Glomerular visceral epithelial cell (primary cell): ENCODE data around the gene PCDHGB1.
"Not testable (repeated sequence)": the region's sequence is repeated elsewhere in the genome, so short reads cannot be mapped to it uniquely, and the experiment has no call there.

ENCODE experiments used
- DNase-seq: peaks from one replicate; pipeline ENCODE4 v3.0.0-alpha.2; 2016; ENCODE audit errors: extremely low spot score

PCDHGB1 gene

DNA sequence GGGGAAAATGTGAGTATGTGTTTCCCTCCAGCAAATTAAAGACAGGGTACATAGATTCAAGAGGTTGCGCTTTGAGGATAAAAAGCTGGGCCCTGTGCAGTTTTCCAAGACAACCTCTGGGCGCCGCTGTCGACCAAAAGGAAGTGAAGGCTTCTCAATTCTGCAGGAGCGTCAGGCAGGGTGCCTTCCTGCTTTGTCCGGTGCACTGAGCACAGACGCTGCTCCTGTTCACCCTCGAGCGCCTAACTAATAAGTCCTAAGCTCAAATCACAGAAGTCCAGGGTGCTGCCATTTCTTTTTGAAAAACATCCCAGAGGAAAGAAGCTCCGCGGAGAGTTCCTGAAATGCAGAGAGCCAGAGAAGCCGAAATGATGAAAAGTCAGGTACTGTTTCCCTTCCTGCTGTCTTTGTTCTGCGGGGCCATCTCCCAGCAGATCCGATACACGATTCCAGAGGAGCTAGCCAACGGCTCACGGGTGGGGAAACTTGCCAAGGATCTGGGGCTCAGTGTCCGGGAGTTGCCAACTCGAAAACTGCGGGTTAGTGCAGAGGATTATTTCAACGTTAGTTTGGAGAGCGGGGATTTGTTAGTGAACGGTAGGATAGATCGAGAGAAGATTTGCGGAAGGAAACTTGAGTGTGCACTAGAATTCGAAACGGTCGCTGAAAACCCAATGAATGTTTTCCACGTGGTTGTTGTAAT, at the start of gene PCDHGB1:
Gene PCDHGB1, plus strand, starts transcription at position 183 of the 703 bp plus-strand sequence. Its CDS starts 162 bp downstream, at position 345.
- DNase-seq = peak; percentile 59

DNA sequence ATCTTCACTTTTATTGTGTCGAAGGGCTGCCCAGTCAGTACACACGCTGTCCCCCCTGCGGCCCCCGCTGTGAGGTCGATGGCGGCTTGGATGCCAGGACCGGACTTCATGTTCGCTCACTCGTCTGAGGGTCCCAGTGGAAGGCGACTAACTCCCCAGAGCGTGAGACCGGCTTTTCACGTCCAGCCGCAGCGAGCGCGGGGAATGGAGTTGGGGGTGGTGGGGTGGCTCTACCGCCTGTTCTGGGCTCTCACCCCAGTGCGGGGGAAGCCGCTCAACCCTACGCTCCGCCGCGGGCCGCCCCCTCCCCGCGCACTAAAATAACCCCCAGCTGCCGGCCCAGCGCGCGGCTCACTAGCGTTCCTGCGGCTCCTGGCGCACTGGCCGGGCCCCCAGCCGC, 46.1 kb upstream of the PCDHGB1 start, which contains the start of gene SLC25A2:
Gene SLC25A2, minus strand, starts transcription at position 294 of the 400 bp plus-strand sequence. Its CDS starts 184 bp downstream, at position 110.
- DNase-seq = no peak

DNA sequence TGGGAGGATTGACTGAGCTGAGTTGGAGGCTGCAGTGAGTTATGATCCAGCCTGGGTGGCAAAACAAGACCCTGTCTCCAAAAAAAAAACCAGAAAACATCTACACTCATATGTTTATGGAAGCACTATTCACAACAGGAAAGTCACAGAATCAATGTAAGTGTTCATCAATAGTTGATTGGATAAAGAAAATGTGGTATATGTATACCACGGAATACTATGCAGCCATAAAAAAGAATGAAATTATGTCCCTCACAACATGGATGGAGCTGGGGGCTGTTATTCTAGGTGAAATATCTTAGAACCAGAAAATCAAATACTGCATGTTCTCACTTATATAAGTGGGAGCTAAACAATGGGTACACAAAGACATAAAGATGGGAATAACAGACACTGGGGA, 43.3 kb upstream of the PCDHGB1 start:
- DNase-seq = no peak

DNA sequence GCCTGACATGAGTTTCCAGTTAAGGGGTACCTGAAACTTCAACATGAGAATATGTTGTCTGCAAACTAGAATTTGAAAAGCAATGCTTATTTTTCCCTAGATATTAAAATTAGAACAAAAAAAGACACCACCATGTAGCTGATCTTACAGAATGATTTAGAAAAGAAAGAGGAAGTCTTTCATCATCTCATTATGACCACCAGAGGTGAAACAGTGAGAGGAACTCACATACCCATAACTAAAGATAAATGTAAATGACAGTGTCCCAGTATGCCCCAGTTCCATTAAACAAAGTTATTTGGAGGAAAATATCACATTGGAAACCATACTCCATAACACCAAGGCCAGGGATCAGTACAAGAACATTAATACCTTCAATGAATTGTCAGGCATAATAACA, 36.2 kb upstream of the PCDHGB1 start:
- no peak for DNase-seq

DNA sequence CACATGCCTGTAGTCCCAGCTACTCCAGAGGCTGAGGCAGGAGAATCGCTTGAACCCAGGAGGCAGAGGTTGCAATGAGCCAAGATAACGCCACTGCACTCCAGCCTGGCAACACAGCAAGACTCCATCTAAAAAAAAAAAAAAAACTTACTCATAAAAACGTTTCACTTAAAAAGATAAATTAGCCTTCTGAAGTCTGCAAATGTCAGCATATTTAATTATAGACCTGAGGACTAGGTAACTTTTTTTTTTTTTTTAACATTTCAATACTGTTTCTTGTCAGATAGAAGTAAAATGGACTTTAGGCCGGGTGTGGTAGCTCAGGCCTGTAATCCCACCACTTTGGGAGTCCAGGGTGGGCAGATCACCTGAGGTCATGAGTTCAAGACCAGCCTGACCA, 32.9 kb upstream of the PCDHGB1 start:
- not testable (repeated sequence) for DNase-seq

DNA sequence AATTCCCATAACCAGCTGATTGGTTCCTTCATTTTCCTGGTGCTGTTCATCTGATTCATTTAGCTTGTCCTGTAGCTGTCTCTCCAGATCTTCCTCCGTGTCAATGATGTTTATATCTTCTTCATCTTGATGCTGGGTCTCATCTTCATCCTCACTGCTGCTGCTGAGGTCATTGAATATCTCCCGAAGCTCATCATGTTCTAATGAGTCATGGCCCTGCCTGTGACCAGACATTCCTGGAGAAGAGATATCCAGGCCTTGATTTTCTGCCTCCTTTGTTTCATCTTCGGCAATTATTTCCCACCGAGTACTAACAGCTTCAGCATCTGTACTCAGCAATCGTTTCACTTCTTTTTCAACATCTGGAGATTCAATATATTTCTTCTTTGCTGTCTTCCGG, 30.7 kb upstream of the PCDHGB1 start:
- DNase-seq = peak; percentile 12

DNA sequence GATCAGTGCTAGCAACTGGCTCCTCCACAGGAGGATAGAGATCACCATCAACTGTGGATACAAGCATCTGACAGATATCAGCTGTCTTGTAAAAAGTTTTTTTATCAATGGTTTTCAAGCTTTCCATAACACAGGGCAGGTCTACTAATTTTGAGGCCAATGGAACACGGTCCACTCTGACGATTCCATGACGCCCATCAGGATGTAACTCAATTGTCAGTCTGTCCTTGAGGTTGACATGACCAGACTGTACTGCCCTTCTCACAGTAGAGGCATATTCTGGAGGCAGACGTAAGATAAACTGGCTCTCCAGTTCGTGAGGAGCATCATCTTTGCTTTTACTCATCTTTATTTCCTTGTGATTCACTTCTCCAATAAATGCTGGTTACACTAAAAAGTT, 30.2 kb upstream of the PCDHGB1 start:
- no peak for DNase-seq

DNA sequence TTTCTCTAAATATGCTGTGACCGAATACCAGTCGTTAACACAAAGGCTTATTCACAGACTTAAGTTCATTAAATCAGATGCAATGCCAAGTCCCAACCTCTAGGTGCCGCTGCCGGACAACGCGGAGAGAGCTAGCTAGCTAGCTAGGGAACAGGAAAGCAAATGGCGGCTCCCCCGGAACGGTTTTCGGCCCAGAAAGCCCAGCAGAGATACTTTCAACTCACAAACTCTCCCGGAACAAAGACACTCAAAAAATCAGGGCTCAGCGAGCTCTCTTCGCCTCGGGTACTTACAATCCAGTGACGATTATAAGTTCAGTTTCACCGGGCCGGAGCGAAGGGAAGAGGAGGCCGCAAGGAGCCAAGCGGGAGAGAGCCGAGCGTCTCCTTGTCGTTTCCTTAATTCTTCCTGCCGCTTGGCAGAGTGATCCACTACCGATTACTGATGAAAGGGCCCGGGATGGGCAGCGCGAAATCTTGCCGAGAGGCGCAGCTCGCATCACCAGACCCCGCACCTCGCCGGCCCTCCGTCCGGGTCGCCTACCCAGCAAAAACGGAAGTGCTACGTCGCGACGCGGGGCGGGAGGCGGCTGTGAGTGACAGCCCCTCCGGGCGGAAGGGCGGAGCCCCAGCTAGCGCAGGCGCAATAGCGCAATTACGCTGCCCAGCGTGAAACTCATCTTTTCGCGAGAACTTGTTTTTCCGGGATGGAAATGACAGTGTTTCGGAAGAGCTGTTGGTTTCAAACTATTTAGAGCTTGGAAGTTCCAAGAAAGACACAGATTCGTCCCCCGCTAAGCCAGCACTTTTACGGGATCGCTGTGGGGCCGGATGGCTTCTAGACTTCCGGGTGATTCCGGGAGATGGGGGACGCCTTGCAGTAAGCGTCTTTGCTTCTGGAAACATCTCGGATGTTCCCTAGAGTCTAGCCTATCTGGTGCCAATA, 29.4 kb upstream of the PCDHGB1 start, which contains the start of gene TAF7:
Gene TAF7, minus strand, starts transcription at position 560 of the 945 bp plus-strand sequence. CDS start 740 bp downstream, outside the sequence.
- peak; percentile 96 for DNase-seq

DNA sequence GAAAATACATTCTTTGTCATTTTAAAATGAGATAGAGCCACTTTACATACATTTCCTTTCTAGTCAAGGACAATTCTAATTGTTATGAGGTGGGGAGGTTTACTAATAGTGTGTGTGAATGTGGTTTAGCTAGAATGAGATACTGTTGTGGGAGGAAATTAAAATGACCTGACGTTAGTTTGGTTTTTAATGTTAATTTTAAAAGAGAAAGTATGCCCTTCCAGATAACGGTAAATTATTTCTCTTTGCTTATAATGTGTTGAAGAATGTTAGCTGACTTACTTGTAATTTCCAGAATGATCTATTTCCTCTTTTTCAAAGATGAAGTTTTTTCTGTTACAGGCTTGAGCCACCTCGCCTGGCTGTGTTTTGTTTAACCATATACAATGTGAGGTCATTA, 27.6 kb upstream of the PCDHGB1 start:
- no peak for DNase-seq

DNA sequence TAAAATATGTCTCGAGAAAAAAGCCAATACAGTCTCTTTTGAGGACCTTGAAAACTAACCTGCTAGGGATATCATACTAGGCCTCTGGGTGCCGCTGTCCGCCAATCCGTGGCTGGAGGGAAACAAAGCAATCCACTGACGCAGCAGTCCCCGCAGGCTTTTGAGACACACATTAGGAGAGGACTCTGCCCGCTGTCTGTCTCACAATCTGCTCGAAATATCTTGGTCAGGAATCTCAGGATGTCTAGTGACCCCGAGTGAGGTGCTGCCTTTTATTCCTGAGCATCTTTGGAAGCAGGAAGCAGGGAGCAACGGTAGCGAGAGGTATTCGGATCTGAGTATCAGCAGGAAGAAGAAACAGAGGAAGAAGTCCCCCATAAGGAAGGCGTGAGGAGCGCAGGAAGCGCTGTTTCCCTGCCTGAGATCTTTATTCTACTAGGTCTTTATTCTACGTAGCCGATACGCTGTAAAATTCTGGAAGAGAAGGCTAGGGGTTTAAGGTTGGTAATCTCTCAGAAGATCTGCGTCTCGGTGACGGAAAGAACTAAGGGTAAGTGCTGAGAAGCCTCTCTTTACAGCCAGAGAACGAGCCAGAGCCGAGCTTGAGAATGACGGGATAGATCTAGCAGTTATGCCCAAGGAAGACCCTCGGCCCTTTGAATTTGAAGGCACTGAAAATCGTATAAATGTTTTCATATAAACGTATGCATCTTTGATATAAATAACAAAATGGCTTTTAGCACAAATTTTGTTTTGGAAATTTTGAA, 23.6 kb upstream of the PCDHGB1 start:
- DNase-seq = peak; percentile 40

DNA sequence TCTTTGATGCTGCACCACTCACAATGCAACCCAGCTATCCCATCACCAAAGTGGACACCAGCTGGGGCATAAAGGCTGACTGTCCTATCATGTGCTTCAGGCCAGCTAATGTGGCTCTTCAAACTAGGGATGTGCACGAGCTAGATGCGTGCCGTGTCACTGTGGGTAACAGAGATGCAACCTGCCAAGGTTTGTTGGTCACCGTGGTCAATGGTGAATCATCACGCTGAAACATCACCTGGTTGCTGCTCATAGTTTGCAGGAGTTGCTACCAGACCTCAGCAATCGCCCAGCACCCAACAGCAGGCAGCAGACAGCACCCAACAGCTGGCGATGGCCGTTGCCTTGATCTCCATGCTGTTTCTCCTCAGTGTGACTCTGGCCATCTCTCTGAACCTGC, 21.7 kb upstream of the PCDHGB1 start:
- DNase-seq = peak; percentile 51

DNA sequence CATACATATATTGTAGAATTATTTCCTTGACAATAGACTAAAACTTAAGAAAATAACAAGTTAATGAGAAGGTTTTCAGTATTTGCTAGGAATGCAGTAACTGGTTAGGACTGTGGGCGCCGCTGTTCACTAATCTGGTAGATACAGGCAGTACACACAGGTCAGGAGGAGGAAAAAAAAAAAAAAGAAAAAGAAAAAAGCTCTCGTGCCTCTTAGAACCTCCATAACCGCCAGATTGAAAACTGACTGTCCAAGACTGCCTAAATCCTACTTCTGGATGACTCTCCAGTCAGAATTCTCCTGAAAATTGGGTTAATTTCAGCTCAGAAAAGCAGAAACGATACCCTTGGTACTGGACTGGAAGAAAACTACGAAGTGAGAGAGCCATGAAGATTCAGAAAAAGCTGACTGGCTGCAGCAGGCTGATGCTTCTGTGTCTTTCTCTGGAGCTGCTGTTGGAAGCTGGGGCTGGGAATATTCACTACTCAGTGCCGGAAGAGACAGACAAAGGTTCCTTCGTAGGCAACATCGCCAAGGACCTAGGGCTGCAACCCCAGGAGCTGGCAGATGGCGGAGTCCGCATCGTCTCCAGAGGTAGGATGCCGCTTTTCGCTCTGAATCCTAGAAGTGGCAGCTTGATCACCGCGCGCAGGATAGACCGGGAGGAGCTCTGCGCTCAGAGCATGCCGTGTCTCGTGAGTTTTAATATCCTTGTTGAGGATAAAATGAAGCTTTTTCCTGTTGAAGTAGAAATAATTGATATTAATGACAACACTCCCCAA, 19.4 kb upstream of the PCDHGB1 start, which contains the start of gene PCDHGA1:
Gene PCDHGA1, plus strand, starts transcription at position 216 of the 782 bp plus-strand sequence.
- DNase-seq = peak; percentile 19

DNA sequence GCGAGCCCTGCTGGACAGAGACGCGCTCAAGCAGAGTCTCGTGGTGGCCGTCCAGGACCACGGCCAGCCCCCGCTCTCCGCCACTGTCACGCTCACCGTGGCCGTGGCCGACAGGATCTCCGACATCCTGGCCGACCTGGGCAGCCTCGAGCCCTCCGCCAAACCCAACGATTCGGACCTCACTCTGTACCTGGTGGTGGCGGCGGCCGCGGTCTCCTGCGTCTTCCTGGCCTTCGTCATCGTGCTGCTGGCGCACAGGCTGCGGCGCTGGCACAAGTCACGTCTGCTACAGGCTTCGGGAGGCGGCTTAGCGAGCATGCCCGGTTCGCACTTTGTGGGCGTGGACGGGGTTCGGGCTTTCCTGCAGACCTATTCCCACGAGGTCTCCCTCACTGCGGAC, 17.3 kb upstream of the PCDHGB1 start:
- DNase-seq = not testable (repeated sequence)

DNA sequence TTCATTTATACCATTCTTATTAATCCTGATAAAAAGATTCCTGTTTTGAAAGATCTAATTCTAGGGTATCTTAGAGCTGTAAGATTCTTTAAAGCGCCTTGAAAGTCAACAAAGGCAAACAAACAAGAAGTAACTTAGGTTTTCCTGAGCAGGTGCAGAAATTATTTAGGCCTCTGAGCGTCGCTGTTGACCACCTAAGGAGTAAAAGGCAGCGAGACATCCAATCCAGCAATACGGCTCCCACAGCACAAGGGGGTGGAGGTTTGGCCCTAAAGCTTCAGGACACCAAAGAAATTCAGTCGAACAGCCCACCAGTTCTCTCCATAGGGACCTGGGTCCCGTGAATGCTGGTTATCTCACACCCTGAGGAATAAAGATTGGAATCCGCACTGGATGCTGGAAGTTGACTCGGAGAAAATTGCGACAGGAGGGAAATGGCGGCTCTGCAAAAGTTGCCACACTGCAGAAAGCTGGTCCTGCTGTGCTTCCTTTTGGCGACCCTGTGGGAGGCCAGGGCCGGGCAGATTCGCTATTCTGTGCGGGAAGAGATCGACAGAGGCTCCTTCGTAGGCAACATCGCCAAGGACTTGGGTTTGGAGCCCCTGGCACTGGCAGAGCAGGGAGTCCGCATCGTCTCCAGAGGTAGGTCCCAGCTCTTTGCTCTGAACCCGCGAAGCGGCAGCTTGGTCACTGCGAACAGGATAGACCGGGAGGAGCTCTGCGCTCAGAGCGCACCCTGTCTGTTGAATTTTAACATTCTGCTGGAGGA, 11.2 kb upstream of the PCDHGB1 start, which contains the start of gene PCDHGA2:
Gene PCDHGA2, plus strand, starts transcription at position 223 of the 769 bp plus-strand sequence.
- peak; percentile 28 for DNase-seq

DNA sequence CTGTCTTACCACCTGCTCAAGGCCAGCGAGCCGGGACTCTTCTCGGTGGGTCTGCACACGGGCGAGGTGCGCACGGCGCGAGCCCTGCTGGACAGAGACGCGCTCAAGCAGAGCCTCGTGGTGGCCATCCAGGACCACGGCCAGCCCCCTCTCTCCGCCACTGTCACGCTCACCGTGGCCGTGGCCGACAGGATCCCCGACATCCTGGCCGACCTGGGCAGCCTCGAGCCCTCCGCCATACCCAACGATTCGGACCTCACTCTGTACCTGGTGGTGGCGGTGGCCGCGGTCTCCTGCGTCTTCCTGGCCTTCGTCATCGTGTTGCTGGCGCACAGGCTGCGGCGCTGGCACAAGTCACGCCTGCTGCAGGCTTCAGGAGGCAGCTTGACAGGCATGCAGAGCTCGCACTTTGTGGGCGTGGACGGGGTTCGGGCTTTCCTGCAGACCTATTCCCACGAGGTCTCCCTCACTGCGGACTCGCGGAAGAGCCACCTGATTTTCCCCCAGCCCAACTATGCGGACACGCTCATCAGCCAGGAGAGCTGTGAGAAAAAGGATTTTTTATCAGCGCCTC, 9.0 kb upstream of the PCDHGB1 start:
- not testable (repeated sequence) for DNase-seq

DNA sequence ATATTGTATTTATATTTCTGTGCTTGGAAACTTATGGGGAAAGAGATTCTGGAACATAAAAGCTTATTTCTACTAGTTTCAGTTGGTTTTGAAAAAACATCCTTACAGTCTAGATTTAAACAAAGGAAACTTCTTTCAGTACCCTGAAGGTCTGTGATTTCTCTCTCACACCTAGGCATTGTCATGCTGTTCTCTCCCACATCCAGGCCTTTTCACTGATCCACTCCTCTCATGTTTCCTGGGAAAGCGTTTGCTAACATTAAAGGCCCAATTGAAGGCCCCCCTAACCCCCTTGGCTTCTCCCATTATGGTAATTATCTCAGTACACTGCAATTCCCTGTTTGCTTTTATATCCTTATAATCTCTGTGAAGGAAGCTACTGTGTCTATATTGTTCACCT, 7.1 kb upstream of the PCDHGB1 start:
- DNase-seq = no peak

DNA sequence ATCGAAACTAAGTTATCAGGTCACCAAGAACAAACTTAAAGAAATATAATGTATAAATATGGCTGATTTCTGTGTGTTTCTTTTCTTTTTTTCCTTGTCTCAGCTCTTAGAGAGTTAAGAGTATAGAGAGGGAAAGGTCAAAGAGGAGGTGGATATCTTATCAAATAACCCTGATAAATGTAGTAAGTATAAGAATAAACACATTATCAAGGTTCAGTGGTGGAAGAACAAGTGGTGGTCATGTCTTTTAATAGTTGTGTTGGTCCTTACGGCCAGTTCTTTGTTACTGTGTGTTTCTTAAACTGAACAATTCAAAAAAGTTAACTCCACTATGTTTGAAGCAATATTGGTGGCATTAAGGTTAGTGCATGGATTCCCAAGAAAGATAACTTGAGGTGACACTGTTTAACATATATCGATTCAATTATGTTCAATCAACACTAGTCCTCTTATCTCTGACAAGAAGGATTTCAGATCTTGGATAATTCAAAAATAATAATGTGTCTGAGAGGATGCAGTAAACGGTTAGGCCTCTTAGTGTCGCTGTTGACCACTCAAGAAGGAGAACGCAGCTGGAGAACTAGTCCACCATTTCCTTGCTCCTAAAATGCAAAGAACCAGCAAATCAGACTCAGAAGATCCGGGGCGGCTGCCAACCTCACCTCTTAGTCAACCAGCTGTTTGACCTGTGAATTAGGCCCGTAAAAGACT, 6.5 kb upstream of the PCDHGB1 start, which contains the start of gene PCDHGA3:
Gene PCDHGA3, plus strand, starts transcription at position 588 of the 711 bp plus-strand sequence. CDS start 205 bp downstream, outside the sequence.
- DNase-seq = peak; percentile 61

DNA sequence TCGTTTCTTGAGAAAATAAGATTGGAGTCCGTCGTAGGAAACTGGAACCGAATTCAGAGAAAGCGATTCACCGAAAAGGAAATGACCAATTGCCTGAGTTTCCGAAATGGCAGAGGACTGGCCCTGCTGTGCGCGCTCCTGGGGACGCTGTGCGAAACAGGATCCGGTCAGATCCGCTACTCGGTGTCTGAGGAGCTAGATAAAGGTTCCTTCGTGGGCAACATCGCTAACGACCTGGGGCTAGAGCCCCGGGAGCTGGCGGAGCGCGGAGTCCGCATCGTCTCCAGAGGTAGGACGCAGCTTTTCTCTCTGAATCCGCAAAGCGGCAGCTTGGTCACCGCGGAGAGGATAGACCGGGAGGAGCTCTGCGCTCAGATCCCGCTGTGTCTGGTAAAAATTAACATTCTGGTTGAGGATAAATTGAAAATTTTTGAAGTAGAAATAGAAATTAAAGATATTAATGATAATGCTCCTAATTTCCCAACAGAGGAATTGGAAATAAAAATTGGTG, 5.9 kb upstream of the PCDHGB1 start:
- no peak for DNase-seq

DNA sequence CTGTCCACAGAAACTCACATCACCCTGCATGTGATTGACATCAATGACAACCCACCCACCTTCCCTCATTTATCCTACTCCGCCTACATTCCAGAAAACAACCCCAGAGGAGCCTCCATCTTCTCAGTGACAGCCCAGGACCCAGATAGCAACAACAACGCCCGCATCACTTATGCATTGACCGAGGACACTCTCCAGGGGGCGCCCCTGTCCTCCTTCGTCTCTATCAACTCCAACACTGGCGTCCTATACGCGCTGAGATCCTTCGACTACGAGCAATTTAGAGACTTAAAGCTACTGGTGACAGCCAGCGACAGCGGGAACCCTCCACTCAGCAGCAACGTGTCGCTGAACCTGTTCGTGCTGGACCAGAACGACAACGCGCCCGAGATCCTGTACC, 4.6 kb upstream of the PCDHGB1 start:
- DNase-seq = no peak
